ENCODE measurements around the gene OPN5.

OPN5 gene

GRCh38 chr6:47862731-47863130 lies 80.9 kb downstream of the OPN5 start:
- no peak for DNase-seq (ENCODE audit: low read depth)

GRCh38 chr6:47865206-47865605 lies 83.4 kb downstream of the OPN5 start:
- DNase-seq (ENCODE audit: low read depth), result no peak

- DNase-seq (ENCODE audit: low read depth), result no peak
Measured at GRCh38 chr6:47875593-47875992, 93.8 kb downstream of the OPN5 start.

Data from activated T-cell treated with anti-CD3 and anti-CD28 coated beads for 24 hours (primary cell).